GM23338 (cell line): ENCODE data around the gene AOPEP. TPM values are rescaled to one million over a fixed set of nuclear protein-coding genes. Genes with fewer than 3 reads are reported as not detected.

Experiments
- ATAC-seq: fragments of 200-7000 bp; cut with Tn5 transposase; 3 replicates; pipeline ENCODE4 v1.9.1; 2020
- DNase-seq: peaks from one replicate; pipeline ENCODE4 v3.0.0-alpha.2; 2015; ENCODE audit warnings: low spot score
- H2AFZ ChIP-seq: fragments of 200-600 bp; sonication (generic); 2 replicates; pipeline ENCODE4 v1.8.0; 2016; ENCODE audit warnings: antibody characterized with exemption, mild to moderate bottlenecking, moderate library complexity
- H3F3A ChIP-seq: fragments of 200-600 bp; sonication (generic); replicated peaks from 2 replicates; pipeline ENCODE4 v1.8.0; 2017; ENCODE audit warnings: antibody characterized with exemption, mixed run types, low read depth
- H3K27ac ChIP-seq: fragments of 200-600 bp; sonication (generic); 2 replicates; pipeline ENCODE4 v1.6.1; 2016; ENCODE audit warnings: low read depth
- H3K27me3 ChIP-seq: fragments of 200-600 bp; sonication (generic); 2 replicates; pipeline ENCODE4 v1.8.0; 2016; ENCODE audit warnings: mild to moderate bottlenecking, mixed run types, moderate library complexity; ENCODE audit not compliant: insufficient read depth
- H3K36me3 ChIP-seq: fragments of 200-600 bp; sonication (generic); 2 replicates; pipeline ENCODE4 v1.8.0; 2016; ENCODE audit warnings: mild to moderate bottlenecking; ENCODE audit not compliant: insufficient read depth
- H3K4me1 ChIP-seq: fragments of 200-600 bp; sonication (generic); 2 replicates; pipeline ENCODE4 v1.8.0; 2016; ENCODE audit warnings: mild to moderate bottlenecking, moderate library complexity; ENCODE audit not compliant: insufficient read depth
- H3K4me2 ChIP-seq: fragments of 200-600 bp; sonication (generic); 2 replicates; pipeline ENCODE4 v1.7.1; 2017; ENCODE audit warnings: mixed run types
- H3K4me3 ChIP-seq: fragments of 200-600 bp; sonication (generic); 2 replicates; pipeline ENCODE4 v1.6.1; 2016; ENCODE audit warnings: mixed run types
- H3K79me2 ChIP-seq: fragments of 200-600 bp; sonication (generic); replicated peaks from 2 replicates; pipeline ENCODE4 v1.8.0; 2017; ENCODE audit warnings: mild to moderate bottlenecking; ENCODE audit not compliant: insufficient read depth
- H3K9me2 ChIP-seq: fragments of 200-600 bp; sonication (generic); 2 replicates; pipeline ENCODE4 v1.8.0; 2017; ENCODE audit not compliant: insufficient read depth
- H4K20me1 ChIP-seq: fragments of 200-600 bp; sonication (generic); replicated peaks from 2 replicates; pipeline ENCODE4 v1.8.0; 2017; ENCODE audit warnings: mild to moderate bottlenecking; ENCODE audit not compliant: insufficient read depth
- H3K27ac Mint-ChIP-seq: 2 replicates; pipeline ENCODE4 v1.8.0; 2020; ENCODE audit warnings: inconsistent platforms, mild to moderate bottlenecking, moderate library complexity, mixed read lengths
- H3K27me3 Mint-ChIP-seq: 3 replicates; pipeline ENCODE4 v1.8.0; 2022; ENCODE audit warnings: low read depth, mild to moderate bottlenecking, moderate library complexity, mixed read lengths, inconsistent platforms; ENCODE audit not compliant: insufficient read depth, poor library complexity
- H3K36me3 Mint-ChIP-seq: 3 replicates; pipeline ENCODE4 v1.8.0; 2021; ENCODE audit warnings: low read depth, mild to moderate bottlenecking, inconsistent platforms, moderate library complexity, mixed read lengths
- H3K4me1 Mint-ChIP-seq: 3 replicates; pipeline ENCODE4 v1.8.0; 2020; ENCODE audit warnings: mild to moderate bottlenecking, inconsistent platforms, mixed read lengths
- H3K4me3 Mint-ChIP-seq: 3 replicates; pipeline ENCODE4 v1.8.0; 2021; ENCODE audit warnings: moderate library complexity, mild to moderate bottlenecking, inconsistent platforms, mixed read lengths
- H3K9me3 Mint-ChIP-seq: 3 replicates; pipeline ENCODE4 v1.8.0; 2020; ENCODE audit warnings: moderate library complexity, mild to moderate bottlenecking, inconsistent platforms, mixed read lengths
- CTCF ChIP-seq, 2 experiments: fragments of 200-600 bp in 1 of 2; sonication (generic) in 1 of 2; conservative IDR thresholded peaks; 2 replicates each; pipeline versions ENCODE4 v1.5.1 to v1.6.1; 2016 to 2017; ENCODE audit warnings: antibody characterized with exemption in 2 of 2, low read depth in 2 of 2, mild to moderate bottlenecking in 2 of 2, moderate library complexity in 1 of 2
- EZH2 ChIP-seq: fragments of 200-600 bp; sonication (generic); IDR thresholded peaks from one replicate; pipeline ENCODE4 v1.8.0; 2017; ENCODE audit warnings: antibody characterized with exemption, mild to moderate bottlenecking, low read depth; ENCODE audit not compliant: unreplicated experiment
- JUNB ChIP-seq: IDR thresholded peaks from one replicate; pipeline ENCODE4 v1.6.1; 2016; ENCODE audit warnings: antibody characterized with exemption; ENCODE audit not compliant: unreplicated experiment
- NANOG ChIP-seq: IDR thresholded peaks from 2 replicates; pipeline ENCODE4 v1.6.1; 2016; ENCODE audit warnings: antibody characterized with exemption, borderline replicate concordance
- POLR2AphosphoS5 ChIP-seq: IDR thresholded peaks from 2 replicates; pipeline ENCODE4 v1.6.1; 2016; ENCODE audit warnings: antibody characterized with exemption, low read depth
- STAT1 ChIP-seq: IDR thresholded peaks from one replicate; pipeline ENCODE4 v1.6.1; 2016; ENCODE audit warnings: antibody characterized with exemption; ENCODE audit not compliant: unreplicated experiment
- ZNF331 ChIP-seq: fragments of 250-450 bp; sonication (Bioruptor Pico); IDR thresholded peaks from 2 replicates; pipeline ENCODE4 v1.5.0; 2020; ENCODE audit warnings: low read depth, mild to moderate bottlenecking, moderate library complexity
- ZNF462 ChIP-seq: fragments of 250-450 bp; sonication (Bioruptor Pico); IDR thresholded peaks from 2 replicates; pipeline ENCODE4 v1.5.0; 2020; ENCODE audit warnings: mild to moderate bottlenecking, moderate library complexity
- polyA plus RNA-seq: library from polyadenylated mRNA; unstranded; fragments of >200 nt; fragmentation: Nextera tagmentation; extraction: Ambion mirVana; gene quantifications from 2 replicates; pipeline ENCODE4 v1.2.1, GENCODE V29; 2016
- total RNA-seq: library from RNA; depleted of rRNA; stranded (reverse); fragments of >200 nt; shearing (Covaris generic); gene quantifications from 2 replicates; pipeline ENCODE4 v1.2.3, GENCODE V29; 2014
- TF ChIP-seq, protein P1 (sequence below): IDR thresholded peaks from one replicate; pipeline ENCODE4 v1.6.1; 2018; ENCODE audit warnings: antibody characterized with exemption; ENCODE audit not compliant: unreplicated experiment

Gene AOPEP
- total and polyA plus RNA-seq, 2 experiments from 2014 or later: 7.0 to 16.5 TPM

DNA sequence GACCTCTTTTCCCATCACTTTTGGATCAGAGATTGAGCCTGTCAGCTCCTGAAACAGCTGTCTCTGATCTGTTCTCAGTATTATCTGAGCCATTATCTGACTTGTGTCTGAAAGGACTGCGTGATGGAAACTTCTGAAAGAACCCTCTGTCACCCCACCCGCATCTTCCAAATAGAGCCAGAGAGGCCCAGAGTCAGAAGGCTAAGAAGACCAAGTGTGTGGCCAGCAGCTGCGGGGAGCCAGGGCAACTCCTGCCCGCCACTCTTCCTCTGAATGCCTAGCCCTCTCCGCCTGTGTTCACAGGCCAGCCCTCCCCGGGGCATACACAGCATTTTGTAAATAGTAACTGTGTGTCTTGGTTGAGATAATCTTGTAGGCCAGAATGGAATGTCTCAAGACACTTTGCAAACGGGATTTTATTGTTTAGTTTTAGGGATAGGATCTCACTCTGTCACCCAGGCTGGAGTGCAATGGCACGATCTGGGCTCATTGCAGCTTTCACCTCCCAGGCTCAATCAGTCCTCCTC, 92.7 kb downstream of the AOPEP start (continued):
- TF ChIP-seq ZNF462 (CRISPR knock-in tag): no peak
- TF ChIP-seq EZH2: no peak
- TF ChIP-seq, protein P1, sequence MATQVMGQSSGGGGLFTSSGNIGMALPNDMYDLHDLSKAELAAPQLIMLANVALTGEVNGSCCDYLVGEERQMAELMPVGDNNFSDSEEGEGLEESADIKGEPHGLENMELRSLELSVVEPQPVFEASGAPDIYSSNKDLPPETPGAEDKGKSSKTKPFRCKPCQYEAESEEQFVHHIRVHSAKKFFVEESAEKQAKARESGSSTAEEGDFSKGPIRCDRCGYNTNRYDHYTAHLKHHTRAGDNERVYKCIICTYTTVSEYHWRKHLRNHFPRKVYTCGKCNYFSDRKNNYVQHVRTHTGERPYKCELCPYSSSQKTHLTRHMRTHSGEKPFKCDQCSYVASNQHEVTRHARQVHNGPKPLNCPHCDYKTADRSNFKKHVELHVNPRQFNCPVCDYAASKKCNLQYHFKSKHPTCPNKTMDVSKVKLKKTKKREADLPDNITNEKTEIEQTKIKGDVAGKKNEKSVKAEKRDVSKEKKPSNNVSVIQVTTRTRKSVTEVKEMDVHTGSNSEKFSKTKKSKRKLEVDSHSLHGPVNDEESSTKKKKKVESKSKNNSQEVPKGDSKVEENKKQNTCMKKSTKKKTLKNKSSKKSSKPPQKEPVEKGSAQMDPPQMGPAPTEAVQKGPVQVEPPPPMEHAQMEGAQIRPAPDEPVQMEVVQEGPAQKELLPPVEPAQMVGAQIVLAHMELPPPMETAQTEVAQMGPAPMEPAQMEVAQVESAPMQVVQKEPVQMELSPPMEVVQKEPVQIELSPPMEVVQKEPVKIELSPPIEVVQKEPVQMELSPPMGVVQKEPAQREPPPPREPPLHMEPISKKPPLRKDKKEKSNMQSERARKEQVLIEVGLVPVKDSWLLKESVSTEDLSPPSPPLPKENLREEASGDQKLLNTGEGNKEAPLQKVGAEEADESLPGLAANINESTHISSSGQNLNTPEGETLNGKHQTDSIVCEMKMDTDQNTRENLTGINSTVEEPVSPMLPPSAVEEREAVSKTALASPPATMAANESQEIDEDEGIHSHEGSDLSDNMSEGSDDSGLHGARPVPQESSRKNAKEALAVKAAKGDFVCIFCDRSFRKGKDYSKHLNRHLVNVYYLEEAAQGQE: no peak

DNA sequence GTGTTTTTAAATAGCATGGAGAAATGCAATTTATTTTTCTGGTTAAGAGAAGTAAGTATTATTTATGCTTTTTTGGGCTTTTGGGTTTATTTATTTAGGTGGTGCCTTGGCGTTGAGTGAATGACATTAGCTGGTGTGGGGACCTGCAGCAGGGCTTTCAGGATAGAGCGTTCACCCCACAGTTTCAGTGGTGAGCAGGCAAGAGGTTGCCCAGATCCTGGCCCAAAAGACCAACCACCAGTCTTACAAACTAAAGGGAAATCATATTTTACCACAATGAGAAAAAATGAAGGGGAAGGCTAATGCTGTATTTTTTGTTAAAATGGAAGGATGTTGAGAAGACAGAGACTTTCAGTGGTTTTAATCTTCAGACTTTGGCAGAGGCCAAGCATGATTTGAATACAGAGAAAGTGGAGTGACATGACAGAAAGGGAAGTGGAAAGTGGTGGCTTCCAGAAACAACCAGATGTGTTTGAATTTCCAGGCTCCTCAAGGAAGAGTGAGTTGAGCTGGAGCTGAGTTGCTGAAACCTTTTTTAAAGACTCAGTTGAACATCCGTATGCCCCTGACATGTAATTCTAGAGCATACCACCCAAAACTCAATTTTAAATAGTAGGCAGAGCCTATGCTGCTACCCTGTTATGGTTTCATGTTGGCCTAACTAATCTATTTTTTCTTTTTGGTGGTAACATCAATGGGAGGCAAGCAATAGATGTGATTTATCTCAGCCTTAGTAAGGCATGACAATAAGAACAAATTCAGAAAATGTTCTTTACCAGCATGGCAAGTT, 94.8 kb downstream of the AOPEP start:
- H3K27ac Mint-ChIP-seq: no peak overlapping the region
- H3K4me3 ChIP-seq: no peak overlapping the region
- no peaks in the 10 kb centered on the region for H3K27me3 ChIP-seq
- no peaks in the 10 kb centered on the region for H3K27me3 Mint-ChIP-seq
- H3K27ac ChIP-seq: no peak overlapping the region
- 0 out of 3 replicates have a peak, but pooled peaks cover under 1% of the 10 kb centered on the region for H3K36me3 Mint-ChIP-seq
- DNase-seq: no peak
- no peak overlapping the region for H3K4me2 ChIP-seq
- no peaks in the 10 kb centered on the region for H3K9me3 Mint-ChIP-seq
- no peaks in the 10 kb centered on the region; the same call in 1 of the 2 replicates for H4K20me1 ChIP-seq
- H3K36me3 ChIP-seq: no peaks in the 10 kb centered on the region
- H3F3A ChIP-seq: no peaks in the 10 kb centered on the region
- no peaks in the 10 kb centered on the region for H3K79me2 ChIP-seq
- no peaks in the 10 kb centered on the region for H3K9me2 ChIP-seq
- H3K4me3 Mint-ChIP-seq: no peak overlapping the region
- ATAC-seq: no peak
- H3K4me1 Mint-ChIP-seq: peaks cover 39% of the 10 kb centered on the region
- peaks cover 16% of the 10 kb centered on the region for H3K4me1 ChIP-seq
- H2AFZ ChIP-seq: no peak overlapping the region
- no peak for TF ChIP-seq CTCF (conservative IDR thresholded peaks at IDR 0.05; ENCODE audit: low read depth in 2 of 2)
- no peak for TF ChIP-seq NANOG
- TF ChIP-seq STAT1: no peak
- no peak for TF ChIP-seq EZH2
- no peak for TF ChIP-seq ZNF331 (CRISPR knock-in tag)
- TF ChIP-seq JUNB: no peak
- no peak for TF ChIP-seq POLR2AphosphoS5
